NCI-H128 (cell line): ENCODE data around the gene F5.

ENCODE experiments used
- DNase-seq: peaks from one replicate; lab custom pipeline; 2025; ENCODE audit not compliant: unreplicated experiment; lab: John Stamatoyannopoulos, UW

The F5 gene

GRCh38 chr1:169586395-169587255 is at the start of gene F5:
Gene F5 (minus strand): TSS chr1:169586481. CDS start chr1:169586386, 95 bp downstream.
- DNase-seq: no peak

GRCh38 chr1:169634877-169635276 is 48.6 kb upstream of the F5 start:
- no peak for DNase-seq

GRCh38 chr1:169634145-169634544 is 47.9 kb upstream of the F5 start:
- no peak for DNase-seq

- no peak for DNase-seq
These were observed 45.0 kb upstream of the F5 start for GRCh38 chr1:169631249-169631648.

GRCh38 chr1:169630006-169630405 is 43.7 kb upstream of the F5 start, which contains the start of gene SELP:
Gene SELP (minus strand): TSS chr1:169630124. CDS start chr1:169630074, 50 bp downstream.
- no peak for DNase-seq

- DNase-seq: no peak
These were observed 38.6 kb upstream of the F5 start for GRCh38 chr1:169624912-169625311.

- DNase-seq: no peak
These were observed 37.8 kb upstream of the F5 start for GRCh38 chr1:169624122-169624521.

GRCh38 chr1:169623132-169623926 is 37.0 kb upstream of the F5 start:
- no peak for DNase-seq

- no peak for DNase-seq
These were observed 34.3 kb upstream of the F5 start for GRCh38 chr1:169620565-169620964.

- no peak for DNase-seq
These were observed 32.1 kb upstream of the F5 start for GRCh38 chr1:169618367-169618766.

GRCh38 chr1:169615803-169616202 is 29.5 kb upstream of the F5 start:
- DNase-seq: no peak

- DNase-seq: no peak
These were observed 24.6 kb upstream of the F5 start for GRCh38 chr1:169610858-169611257.

GRCh38 chr1:169610108-169610507 is 23.8 kb upstream of the F5 start:
- DNase-seq: no peak

GRCh38 chr1:169608226-169608625 is 21.9 kb upstream of the F5 start:
- no peak for DNase-seq

GRCh38 chr1:169604781-169605560 is 18.7 kb upstream of the F5 start:
- no peak for DNase-seq

GRCh38 chr1:169601096-169601881 is 15.0 kb upstream of the F5 start:
- DNase-seq: no peak

- DNase-seq: no peak
These were observed 9.8 kb upstream of the F5 start for GRCh38 chr1:169595764-169596711.

GRCh38 chr1:169594391-169594790 is 8.1 kb upstream of the F5 start:
- DNase-seq: no peak

- DNase-seq: no peak
These were observed 4.7 kb upstream of the F5 start for GRCh38 chr1:169590932-169591331.
